ENCODE measurements around the gene CSK.

DNA sequence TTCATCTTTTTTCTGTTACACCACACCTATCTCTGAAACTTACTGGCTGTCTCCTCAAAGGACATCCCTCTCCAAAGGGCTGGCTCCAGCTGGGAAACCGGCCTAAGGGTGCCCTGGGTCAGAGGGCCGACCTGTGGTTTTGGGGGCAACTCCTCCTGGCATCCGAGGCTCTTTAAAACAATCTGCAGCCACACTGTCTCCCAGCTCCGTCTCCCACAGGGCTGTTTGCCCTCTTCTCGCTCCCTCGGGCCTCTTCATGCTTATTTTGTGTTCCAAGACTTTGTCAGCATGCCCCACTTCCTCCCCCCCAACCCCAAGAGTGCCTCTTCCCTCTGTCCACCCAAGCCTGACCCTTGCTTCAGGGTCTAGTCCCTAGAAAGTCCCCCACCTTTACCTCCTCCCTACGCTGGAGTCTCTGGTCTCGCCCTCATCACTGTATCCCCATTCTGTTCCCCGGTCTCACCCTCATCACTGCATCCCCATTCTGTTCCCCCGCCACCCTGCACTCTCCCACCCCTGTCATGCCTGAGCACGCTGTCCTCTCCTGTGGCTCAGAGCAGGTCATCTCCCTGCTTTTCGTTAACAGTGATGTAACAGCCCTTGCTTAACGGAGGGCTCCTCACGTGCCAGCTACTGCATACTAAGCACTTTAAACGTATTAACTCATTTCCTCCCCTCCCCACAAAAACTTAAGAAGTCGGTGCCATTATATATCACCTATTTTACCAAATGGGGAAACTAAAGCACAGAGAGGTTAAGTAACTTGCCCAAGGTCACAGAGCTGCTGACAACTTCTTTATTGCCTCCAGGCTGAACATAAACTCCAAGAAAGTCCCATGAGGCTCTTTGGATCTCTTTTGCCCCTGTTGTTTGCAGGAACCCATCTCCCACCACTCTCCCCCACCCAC, 1.1 kb upstream of the CSK start:
- TF ChIP-seq, protein P1, sequence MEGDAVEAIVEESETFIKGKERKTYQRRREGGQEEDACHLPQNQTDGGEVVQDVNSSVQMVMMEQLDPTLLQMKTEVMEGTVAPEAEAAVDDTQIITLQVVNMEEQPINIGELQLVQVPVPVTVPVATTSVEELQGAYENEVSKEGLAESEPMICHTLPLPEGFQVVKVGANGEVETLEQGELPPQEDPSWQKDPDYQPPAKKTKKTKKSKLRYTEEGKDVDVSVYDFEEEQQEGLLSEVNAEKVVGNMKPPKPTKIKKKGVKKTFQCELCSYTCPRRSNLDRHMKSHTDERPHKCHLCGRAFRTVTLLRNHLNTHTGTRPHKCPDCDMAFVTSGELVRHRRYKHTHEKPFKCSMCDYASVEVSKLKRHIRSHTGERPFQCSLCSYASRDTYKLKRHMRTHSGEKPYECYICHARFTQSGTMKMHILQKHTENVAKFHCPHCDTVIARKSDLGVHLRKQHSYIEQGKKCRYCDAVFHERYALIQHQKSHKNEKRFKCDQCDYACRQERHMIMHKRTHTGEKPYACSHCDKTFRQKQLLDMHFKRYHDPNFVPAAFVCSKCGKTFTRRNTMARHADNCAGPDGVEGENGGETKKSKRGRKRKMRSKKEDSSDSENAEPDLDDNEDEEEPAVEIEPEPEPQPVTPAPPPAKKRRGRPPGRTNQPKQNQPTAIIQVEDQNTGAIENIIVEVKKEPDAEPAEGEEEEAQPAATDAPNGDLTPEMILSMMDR (IDR thresholded peaks at IDR 0.05; ENCODE audit: poor library complexity) = no peak
- TF ChIP-seq EZH2phosphoT487 (IDR thresholded peaks at IDR 0.05; ENCODE audit: low read depth, severe bottlenecking, unreplicated experiment) = no peak

Data from hepatocyte (in vitro differentiated cells).